T-cell (primary cell): ENCODE results near the gene MRPL2. TPM values are rescaled to one million over a fixed set of nuclear protein-coding genes. Genes with fewer than 3 reads are reported as not detected.

Experiments
- ATAC-seq, 4 experiments: fragments of 200-7000 bp in 3 of 4; fragments of 150-1000 bp in 1 of 4; cut with Tn5 transposase; replicated peaks in 1 of 4; 1 replicate in 3 of 4; 2 replicates in 1 of 4; pipeline ENCODE4 v1.10.0; 2021; ENCODE audit warnings: moderate library complexity in 3 of 4, mild to moderate bottlenecking in 2 of 4, moderate number of reproducible peaks in 1 of 4
- CTCF ChIA-PET, 2 donors: fragments of 300-600 bp; sonication (Branson Sonifier 250); formaldehyde crosslinking; loops; one replicate each; lab custom pipeline; 2022; ENCODE audit warnings: antibody characterized with exemption in 2 of 2; lab: Charles Lee
- POLR2A ChIA-PET, 2 donors: fragments of 300-600 bp; sonication (Branson Sonifier 250); formaldehyde crosslinking; loops; one replicate each; lab custom pipeline; 2022; ENCODE audit warnings: antibody characterized with exemption in 2 of 2; lab: Charles Lee
- DNase-seq, 35 experiments: peaks; one replicate each; pipeline versions ENCODE4 v3.0.0 to v3.0.0-alpha.2; 2013 to 2023
- H3K27ac ChIP-seq: one replicate; pipeline ENCODE4 v1.5.1; 2013; ENCODE audit warnings: low read length
- H3K27me3 ChIP-seq, 2 experiments: replicated peaks in 1 of 2; 1 replicate in 1 of 2; 2 replicates in 1 of 2; pipeline versions ENCODE4 v1.6.1 to v1.7.0; 2013; ENCODE audit warnings: low read length in 1 of 2, mixed read lengths in 1 of 2; ENCODE audit not compliant: control insufficient read depth in 2 of 2, insufficient read depth in 2 of 2; ENCODE audit errors: extremely low read depth in 1 of 2
- H3K36me3 ChIP-seq, 2 donors: 1 replicate in 1 of 2; 2 replicates in 1 of 2; pipeline versions ENCODE4 v1.6.1 to v1.7.0; 2013; ENCODE audit warnings: low read length in 1 of 2; ENCODE audit not compliant: control insufficient read depth in 2 of 2, insufficient read depth in 1 of 2; ENCODE audit errors: extremely low read depth in 1 of 2
- H3K4me1 ChIP-seq, 2 experiments: 1 replicate in 1 of 2; 2 replicates in 1 of 2; pipeline versions ENCODE4 v1.6.1 to v1.7.0; 2013; ENCODE audit warnings: low read length in 2 of 2, mixed read lengths in 1 of 2; ENCODE audit not compliant: insufficient read depth in 2 of 2, control insufficient read depth in 1 of 2; ENCODE audit errors: extremely low read depth in 1 of 2
- H3K4me3 ChIP-seq, 2 donors: 1 replicate in 1 of 2; 2 replicates in 1 of 2; pipeline versions ENCODE4 v1.5.1 to v1.7.0; 2013; ENCODE audit warnings: mild to moderate bottlenecking in 2 of 2, low read length in 1 of 2, moderate library complexity in 1 of 2; ENCODE audit not compliant: control insufficient read depth in 1 of 2; ENCODE audit errors: extremely low read depth in 1 of 2
- H3K9me3 ChIP-seq: 2 replicates; pipeline ENCODE4 v1.7.0; 2013
- H3K27ac Mint-ChIP-seq, 2 donors: one replicate each; pipeline ENCODE4 v1.8.0; 2020 to 2021; ENCODE audit warnings: mild to moderate bottlenecking in 2 of 2, mixed read lengths in 2 of 2
- H3K27me3 Mint-ChIP-seq, 2 donors: one replicate each; pipeline ENCODE4 v1.8.0; 2021 to 2022; ENCODE audit warnings: mixed read lengths in 2 of 2
- H3K36me3 Mint-ChIP-seq: one replicate; pipeline ENCODE4 v1.8.0; 2021; ENCODE audit warnings: mixed read lengths
- H3K4me1 Mint-ChIP-seq, 3 donors: one replicate each; pipeline ENCODE4 v1.8.0; 2020 to 2022; ENCODE audit warnings: mixed read lengths in 3 of 3, mild to moderate bottlenecking in 1 of 3
- H3K4me3 Mint-ChIP-seq, 3 donors: one replicate each; pipeline ENCODE4 v1.8.0; 2020 to 2022; ENCODE audit warnings: mild to moderate bottlenecking in 3 of 3, mixed read lengths in 3 of 3, moderate library complexity in 3 of 3
- H3K9me3 Mint-ChIP-seq, 3 donors: one replicate each; pipeline ENCODE4 v1.8.0; 2020 to 2022; ENCODE audit warnings: mixed read lengths in 3 of 3
- WGBS: methylation state at CpG from one replicate; pipeline ENCODE4 v1.1.5; 2013; ENCODE audit warnings: missing lambda C conversion rate; ENCODE audit not compliant: insufficient coverage; 5-methylcytosine and 5-hydroxymethylcytosine counted together
- total RNA-seq, 35 experiments: library from RNA in 6 of 35; stranded (reverse) in 6 of 35; fragments of 120-200 nt in 1 of 35; gene quantifications; one replicate each; pipeline versions ENCODE4 v1.2.1 to v1.2.4 and lab custom pipeline; 2013 to 2026

The MRPL2 gene
- total RNA-seq, 5 donors from 2014 or later (not counting 1 experiment from before 2014, with no cell fraction given), result 34.8 to 66.3 (median 52.0) TPM

DNA sequence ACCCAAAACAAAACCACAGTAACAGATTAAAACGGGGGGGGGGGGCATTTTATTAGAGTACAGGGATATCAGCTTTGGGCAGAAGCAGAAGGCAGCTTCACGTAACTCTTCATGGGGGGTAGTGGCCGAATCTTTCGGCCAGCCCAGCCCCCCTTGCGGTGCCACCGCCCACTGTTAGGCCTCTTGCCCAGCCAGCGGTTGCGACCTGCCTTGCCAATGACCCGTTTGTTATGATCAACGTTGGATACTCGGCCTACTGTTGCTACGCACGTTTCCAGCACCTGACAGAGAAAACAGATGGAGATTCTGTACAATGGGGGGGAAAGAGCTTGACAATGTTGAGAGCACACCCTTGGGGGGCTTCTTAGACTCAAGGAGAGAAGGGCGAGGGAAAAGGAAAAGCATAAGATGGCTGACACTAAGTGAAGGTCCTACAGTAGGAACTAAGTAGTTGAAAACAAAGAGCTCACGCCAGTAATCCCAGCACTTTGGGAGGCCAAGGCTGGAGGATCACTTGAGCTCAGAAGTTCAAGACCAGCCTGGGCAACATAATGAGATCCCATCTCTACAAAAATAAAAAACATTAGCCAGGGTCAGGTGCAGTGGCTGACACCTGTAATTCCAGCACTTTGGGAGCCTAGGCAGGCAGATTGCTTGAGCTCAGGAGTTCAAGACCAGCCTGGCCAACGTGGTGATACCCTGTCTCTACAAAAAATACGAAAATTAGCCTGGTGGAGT, 4.9 kb downstream of the MRPL2 start:
- H3K9me3 Mint-ChIP-seq, result no peaks in the 10 kb centered on the region
- H3K4me3 ChIP-seq, result peak overlapping the region; percentile 52 to 87
- ChIA-PET POLR2A (interaction anchor here (0.6 to 1.2 kb wide), 9 partner anchors 11 to 1162 kb away, joined by 3 to 5 read pairs (median 3); partner anchors contain the start of genes KLHDC3 (in 2 of the 2) and MEA1 (in 1 of the 2)), CTCF (interaction anchor here (0.6 to 1.8 kb wide), 6 partner anchors 26 to 443 kb away, joined by 3 to 11 read pairs (median 4); partner anchors contain the start of genes CNPY3 (in 1 of the 2), KLHDC3 (in 1 of the 2) and RRP36 (in 1 of the 2))
- H3K27ac Mint-ChIP-seq, result peak overlapping the region; percentile 93 to 95
- H3K27me3 ChIP-seq, result no peaks in the 10 kb centered on the region
- no peaks in the 10 kb centered on the region for H3K9me3 ChIP-seq
- peaks cover 8 to 46% of the 10 kb centered on the region in 2 experiments for H3K4me1 ChIP-seq
- DNase-seq, result no peak
- H3K4me3 Mint-ChIP-seq, result peak overlapping the region; percentile 87 to 94 (median 93)
- peaks cover under 1 to 36% of the 10 kb centered on the region in 2 donors for H3K36me3 ChIP-seq
- no peaks in the 10 kb centered on the region for H3K27me3 Mint-ChIP-seq
- H3K4me1 Mint-ChIP-seq, result peaks cover 54 to 59% (median 59%) of the 10 kb centered on the region in 3 donors
- ATAC-seq, result no peak
- 87% methylated on average over 13 of the region's 17 CpGs for WGBS
- H3K36me3 Mint-ChIP-seq, result peaks cover 21% of the 10 kb centered on the region
- peak overlapping the region; percentile 78 for H3K27ac ChIP-seq

DNA sequence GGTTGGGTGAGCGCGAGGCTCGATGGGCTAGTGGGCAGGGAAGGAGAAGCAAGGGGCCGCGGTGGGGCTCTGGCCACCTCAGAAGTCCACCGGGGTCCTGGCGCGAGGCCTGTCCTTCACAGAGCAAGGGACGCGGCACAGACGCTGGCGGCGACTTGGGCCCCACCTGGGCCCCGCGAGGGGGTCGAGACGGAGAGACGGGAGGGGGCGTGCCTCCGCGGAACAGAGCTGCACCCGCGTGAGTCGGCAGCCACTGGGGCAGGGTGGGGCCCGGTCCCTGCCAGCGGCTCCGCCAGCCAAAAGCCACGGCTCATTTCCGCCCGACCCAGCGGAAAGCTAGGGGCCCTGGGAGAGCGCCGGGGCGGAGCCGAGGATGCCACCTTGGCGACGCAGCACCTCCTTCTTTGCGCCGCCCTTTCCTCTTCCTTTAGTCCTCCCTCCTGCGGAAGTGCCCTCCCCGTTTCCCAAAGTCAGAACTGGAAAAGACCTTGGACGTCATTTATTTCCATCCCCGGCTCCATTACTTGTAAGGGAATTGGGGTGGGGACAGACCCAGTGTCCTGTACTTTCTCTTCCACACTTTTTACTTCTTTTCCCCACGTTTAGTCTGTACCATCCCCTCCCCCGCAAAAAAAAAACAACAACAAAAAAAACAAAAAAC, 5.6 kb downstream of the MRPL2 start, which contains the start of gene CUL7:
Gene CUL7, minus strand, starts transcription at position 307 of the 661 bp plus-strand sequence. CDS start 1,063 bp downstream, outside the sequence.
- no peaks in the 10 kb centered on the region for H3K27me3 ChIP-seq
- Mint-ChIP-seq H3K36me3 (peaks cover 25% of the 10 kb centered on the region), H3K4me1 (peaks cover 47 to 52% (median 52%) of the 10 kb centered on the region in 3 donors), H3K9me3 (no peaks in the 10 kb centered on the region), H3K4me3 (peak within 1 kb of the TSS; percentile 87 to 94 (median 93)), H3K27me3 (no peaks in the 10 kb centered on the region), H3K27ac (peak within 1 kb of the TSS; percentile 93 to 95)
- CTCF ChIA-PET, result interaction anchor here (0.6 to 1.8 kb wide), 5 partner anchors 31 to 442 kb away, joined by 3 to 11 read pairs (median 3); partner anchors contain the start of genes KLHDC3 (in 1 of the 2) and RRP36 (in 1 of the 2)
- H3K27ac ChIP-seq, result peak within 1 kb of the TSS; percentile 78
- peaks cover 5 to 43% of the 10 kb centered on the region in 2 experiments for H3K4me1 ChIP-seq
- peak; percentile 99 for ATAC-seq
- POLR2A ChIA-PET, result interaction anchor here (0.6 to 1.2 kb wide), 7 partner anchors 11 to 1162 kb away, joined by 3 to 5 read pairs (median 3); partner anchors contain the start of genes KLHDC3 (in 2 of the 2) and MEA1 (in 1 of the 2)
- peak within 1 kb of the TSS; percentile 73 to 87 for H3K4me3 ChIP-seq
- peak; percentile 76 to 93 (median 86) for DNase-seq
- peaks cover 4 to 41% of the 10 kb centered on the region in 2 donors for H3K36me3 ChIP-seq
- no peaks in the 10 kb centered on the region for H3K9me3 ChIP-seq
- 2% methylated on average over 34 of the region's 45 CpGs for WGBS

DNA sequence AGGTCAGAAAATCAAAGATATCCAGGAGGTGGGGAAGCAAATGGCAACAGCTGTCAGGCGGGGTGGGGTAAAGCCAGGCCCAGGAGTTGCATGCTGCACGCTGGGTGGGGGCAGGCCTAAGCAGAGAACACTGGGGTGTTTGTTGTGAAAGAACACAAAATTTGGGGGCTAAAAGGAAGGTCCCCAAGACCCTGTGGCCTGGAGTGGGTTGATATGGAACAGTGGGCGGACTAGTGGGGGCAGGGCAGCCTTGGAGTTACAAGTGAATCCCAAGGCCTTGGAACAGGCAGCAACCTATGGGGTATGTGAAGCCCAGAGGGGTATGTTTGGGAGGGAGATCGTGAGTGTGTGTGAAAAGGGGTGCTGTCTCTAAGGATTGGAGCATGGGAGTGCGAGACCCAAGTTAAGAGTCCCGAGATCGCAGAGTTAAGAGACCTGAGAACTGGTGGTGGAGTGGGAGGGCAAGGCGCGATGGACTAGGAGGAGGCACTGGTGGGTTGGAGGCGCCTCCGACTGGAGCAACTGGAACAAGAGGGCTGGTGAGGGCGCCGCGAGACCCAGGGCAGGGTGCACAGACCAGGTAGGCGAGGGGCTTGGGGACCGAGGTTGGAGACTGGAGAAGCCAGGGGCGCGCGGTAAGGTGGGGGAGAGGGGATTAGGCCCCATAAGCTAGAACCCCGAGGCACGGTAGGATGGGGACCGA, 6.2 kb downstream of the MRPL2 start:
- H3K27ac Mint-ChIP-seq, result peak overlapping the region; percentile 93 to 95
- 17% methylated on average over 22 of the region's 22 CpGs for WGBS
- peaks cover 25% of the 10 kb centered on the region for H3K36me3 Mint-ChIP-seq
- H3K9me3 Mint-ChIP-seq, result no peaks in the 10 kb centered on the region
- Histone ChIP-seq H3K4me1 (peaks cover 0 to 36% of the 10 kb centered on the region in 2 experiments), H3K9me3 (no peaks in the 10 kb centered on the region), H3K4me3 (peak overlapping the region; percentile 73 to 87), H3K27ac (peak overlapping the region; percentile 78), H3K36me3 (peaks cover 4 to 43% of the 10 kb centered on the region in 2 donors), H3K27me3 (no peaks in the 10 kb centered on the region)
- ATAC-seq (peak; percentile 17 to 29 (median 21)), DNase-seq (peak in 6 of 35 experiments; percentile 3 to 37 (median 14))
- H3K4me1 Mint-ChIP-seq, result peaks cover 40 to 46% (median 45%) of the 10 kb centered on the region in 3 donors
- peak overlapping the region; percentile 87 to 94 (median 93) for H3K4me3 Mint-ChIP-seq
- CTCF ChIA-PET, result interaction anchor here (0.6 to 1.8 kb wide), 4 partner anchors 30 to 109 kb away, joined by 3 to 11 read pairs (median 4); partner anchors contain the start of gene RRP36 (in 1 of the 2)
- POLR2A ChIA-PET, result interaction anchor here (0.6 to 1.2 kb wide), 3 partner anchors 34 to 952 kb away, joined by 3 to 5 read pairs (median 3); partner anchors contain the start of gene KLHDC3 (in 1 of the 2)
- no peaks in the 10 kb centered on the region for H3K27me3 Mint-ChIP-seq

DNA sequence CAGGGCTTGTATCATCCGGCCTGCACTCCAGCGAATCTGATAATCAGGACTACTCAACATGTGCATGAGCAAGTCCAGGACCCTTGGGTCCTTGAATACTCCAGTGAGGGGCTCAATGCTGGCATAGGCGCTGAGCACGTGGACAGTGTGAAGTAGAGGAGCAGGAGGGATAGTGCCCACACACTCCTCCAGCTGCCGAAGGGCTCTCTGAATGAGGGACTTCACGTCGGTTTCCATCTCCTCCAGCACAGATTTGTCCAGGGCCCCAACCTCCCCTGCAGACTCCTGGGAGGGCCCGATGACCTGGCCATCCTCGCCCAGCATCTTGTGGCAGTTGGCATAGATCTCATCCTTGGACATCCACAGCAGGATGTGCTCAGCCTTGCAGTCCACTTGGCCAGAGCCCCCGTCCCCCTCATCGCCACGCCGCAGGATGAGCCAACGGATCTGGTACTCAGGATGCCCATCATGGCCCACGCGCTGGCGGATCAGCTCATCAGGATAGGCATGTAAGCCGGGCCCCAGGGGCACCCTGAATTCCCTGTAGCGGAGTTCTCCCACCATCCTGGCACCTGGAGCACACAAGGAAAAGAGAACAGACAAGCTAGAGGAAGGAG, 6.9 kb downstream of the MRPL2 start:
- ChIA-PET CTCF (interaction anchor here in 1 of 2 donors (1.0 kb wide), 1 partner anchor 73 kb away, joined by 4 read pairs; no protein-coding TSS in a partner anchor), POLR2A (interaction anchor here in 1 of 2 donors (0.6 kb wide), 1 partner anchor 952 kb away, joined by 3 read pairs; no protein-coding TSS in a partner anchor)
- Mint-ChIP-seq H3K9me3 (no peaks in the 10 kb centered on the region), H3K27me3 (no peaks in the 10 kb centered on the region), H3K36me3 (peaks cover 27% of the 10 kb centered on the region), H3K4me1 (peaks cover 36 to 42% (median 40%) of the 10 kb centered on the region in 3 donors), H3K27ac (peak overlapping the region; percentile 93 to 95), H3K4me3 (peak overlapping the region; percentile 87 to 94 (median 93))
- DNase-seq (no peak), ATAC-seq (no peak)
- Histone ChIP-seq H3K27me3 (no peaks in the 10 kb centered on the region), H3K9me3 (no peaks in the 10 kb centered on the region), H3K36me3 (peaks cover 4 to 43% of the 10 kb centered on the region in 2 donors), H3K27ac (no peak overlapping the region), H3K4me1 (peaks cover 0 to 35% of the 10 kb centered on the region in 2 experiments), H3K4me3 (no peak overlapping the region)
- 98% methylated on average over 16 of the region's 19 CpGs for WGBS

GRCh38 chr6:43050981-43051380, 8.3 kb downstream of the MRPL2 start:
- peak overlapping the region in 1 of 3 donors; percentile 9 for H3K4me3 Mint-ChIP-seq
- ATAC-seq (no peak), DNase-seq (no peak)
- 97% methylated on average over 17 of the region's 17 CpGs for WGBS
- H3K27ac ChIP-seq, result no peak overlapping the region
- peaks cover 0 to 35% of the 10 kb centered on the region in 2 experiments for H3K4me1 ChIP-seq
- peaks cover 34 to 42% (median 37%) of the 10 kb centered on the region in 3 donors for H3K4me1 Mint-ChIP-seq
- no peaks in the 10 kb centered on the region for H3K9me3 Mint-ChIP-seq
- CTCF ChIA-PET, result no interaction called here
- H3K36me3 ChIP-seq, result peaks cover 9 to 42% of the 10 kb centered on the region in 2 donors
- H3K27me3 ChIP-seq, result no peaks in the 10 kb centered on the region
- H3K27ac Mint-ChIP-seq, result peak overlapping the region; percentile 44 to 69
- H3K27me3 Mint-ChIP-seq, result no peaks in the 10 kb centered on the region
- H3K4me3 ChIP-seq, result no peak overlapping the region
- POLR2A ChIA-PET, result interaction anchor here (0.7 kb wide), 2 partner anchors 399 to 479 kb away, joined by 3 read pairs; no protein-coding TSS in a partner anchor
- peaks cover 28% of the 10 kb centered on the region for H3K36me3 Mint-ChIP-seq
- no peaks in the 10 kb centered on the region for H3K9me3 ChIP-seq
